SK-N-SH (cell line): ENCODE data around the gene NCKAP5. TPM values are rescaled to one million over a fixed set of nuclear protein-coding genes. Genes with fewer than 3 reads are reported as not detected.

Experiments
- CTCF ChIA-PET: fragments of 300-600, 350-600 bp; formaldehyde crosslinking; extraction: SDS; loops from one replicate; lab custom pipeline; 2021; lab: Yijun Ruan, JAX
- POLR2A ChIA-PET: fragments of 350-600 bp; sonication (Branson Sonifier 250); formaldehyde crosslinking; extraction: SDS; loops from one replicate; lab custom pipeline; 2020; ENCODE audit warnings: antibody characterized with exemption, inconsistent platforms; lab: Yijun Ruan, JAX
- DNase-seq: peaks from one replicate; pipeline ENCODE4 v3.0.0; 2012
- H2AFZ ChIP-seq: fragments of 200-600 bp; sonication (generic); 2 replicates; pipeline ENCODE4 v1.8.1; 2016; ENCODE audit warnings: antibody characterized with exemption, mild to moderate bottlenecking, low read depth
- H3F3A ChIP-seq: fragments of 200-600 bp; sonication (generic); replicated peaks from 2 replicates; pipeline ENCODE3; 2016; ENCODE audit warnings: antibody characterized with exemption, mild to moderate bottlenecking; ENCODE audit not compliant: insufficient read depth
- H3K27ac ChIP-seq, 2 experiments: fragments of 200-500 bp in 1 of 2; fragments of 200-600 bp in 1 of 2; sonication (Bioruptor generic) in 1 of 2; sonication (generic), shearing (Covaris generic) in 1 of 2; 2 replicates each; pipeline versions ENCODE4 v1.5.1 to v1.6.1; 2014 to 2016; ENCODE audit warnings: low read depth in 2 of 2, inconsistent platforms in 1 of 2, low read length in 1 of 2, mild to moderate bottlenecking in 1 of 2, mixed read lengths in 1 of 2
- H3K27me3 ChIP-seq: fragments of 200-600 bp; sonication (generic), shearing (Covaris generic); 2 replicates; pipeline ENCODE4 v1.6.1; 2016; ENCODE audit warnings: mixed run types; ENCODE audit not compliant: insufficient read depth
- H3K36me3 ChIP-seq, 2 experiments: fragments of 200-500 bp in 1 of 2; fragments of 200-600 bp in 1 of 2; sonication (Bioruptor generic) in 1 of 2; sonication (generic) in 1 of 2; replicated peaks in 1 of 2; 2 replicates each; pipeline versions ENCODE3 to v1.5.1; 2014 to 2016; ENCODE audit warnings: low read length in 1 of 2, mild to moderate bottlenecking in 1 of 2; ENCODE audit not compliant: insufficient read depth in 2 of 2, control insufficient read depth in 1 of 2
- H3K4me1 ChIP-seq, 2 experiments: fragments of 200-500 bp in 1 of 2; fragments of 200-600 bp in 1 of 2; sonication (Bioruptor generic) in 1 of 2; sonication (generic), shearing (Covaris generic) in 1 of 2; 2 replicates each; pipeline versions ENCODE4 v1.5.1 to v1.6.1; 2014 to 2016; ENCODE audit warnings: low read depth in 1 of 2, low read length in 1 of 2, mixed run types in 1 of 2; ENCODE audit not compliant: insufficient read depth in 2 of 2, control insufficient read depth in 1 of 2
- H3K4me2 ChIP-seq: fragments of 200-600 bp; sonication (generic), shearing (Covaris generic); 2 replicates; pipeline ENCODE4 v1.6.1; 2017; ENCODE audit warnings: mixed run types
- H3K4me3 ChIP-seq, 2 experiments: fragments of 200-500 bp in 1 of 2; fragments of 200-600 bp in 1 of 2; sonication (Bioruptor generic) in 1 of 2; sonication (generic), shearing (Covaris generic) in 1 of 2; 2 replicates each; pipeline versions ENCODE4 v1.5.1 to v1.8.1; 2014 to 2016; ENCODE audit warnings: low read depth in 2 of 2, inconsistent platforms in 1 of 2, low read length in 1 of 2, mild to moderate bottlenecking in 1 of 2, mixed read lengths in 1 of 2, moderate library complexity in 1 of 2
- H3K79me2 ChIP-seq: fragments of 200-600 bp; sonication (generic); 2 replicates; pipeline ENCODE4 v1.8.1; 2017; ENCODE audit warnings: mild to moderate bottlenecking; ENCODE audit not compliant: insufficient read depth
- H3K9ac ChIP-seq: fragments of 200-600 bp; sonication (generic); 2 replicates; pipeline ENCODE4 v1.6.1; 2017; ENCODE audit warnings: mixed run types
- H3K9me2 ChIP-seq: fragments of 200-600 bp; sonication (generic); 2 replicates; pipeline ENCODE4 v1.6.1; 2017; ENCODE audit warnings: mixed run types
- H3K9me3 ChIP-seq: fragments of 200-600 bp; sonication (generic); 2 replicates; pipeline ENCODE4 v1.6.1; 2017; ENCODE audit warnings: mixed run types, mild to moderate bottlenecking, moderate library complexity
- H4K20me1 ChIP-seq: fragments of 200-600 bp; sonication (generic); 2 replicates; pipeline ENCODE4 v1.6.1; 2017; ENCODE audit warnings: mild to moderate bottlenecking, mixed run types; ENCODE audit not compliant: insufficient read depth
- ELF1 ChIP-seq: IDR thresholded peaks from 2 replicates; pipeline ENCODE4 v1.4.0; 2012
- EP300 ChIP-seq, 2 experiments: IDR thresholded peaks; 2 replicates each; pipeline versions ENCODE4 v1.4.0 to v1.6.1; 2012; ENCODE audit warnings: borderline replicate concordance in 1 of 2, low read depth in 1 of 2, low read length in 1 of 2
- FOSL2 ChIP-seq: IDR thresholded peaks from 2 replicates; pipeline ENCODE4 v1.4.0; 2012; ENCODE audit warnings: low read depth, mild to moderate bottlenecking, moderate library complexity, borderline replicate concordance
- FOXJ3 ChIP-seq: sonication (generic); formaldehyde crosslinking; IDR thresholded peaks from 2 replicates; pipeline ENCODE4 v1.5.1; 2020; ENCODE audit warnings: mild to moderate bottlenecking, missing genetic modification reagents
- GABPA ChIP-seq: IDR thresholded peaks from 2 replicates; pipeline ENCODE4 v1.4.0; 2012; ENCODE audit warnings: low read depth, mild to moderate bottlenecking
- MXI1 ChIP-seq: IDR thresholded peaks from 2 replicates; pipeline ENCODE4 v1.6.1; 2012; ENCODE audit warnings: mild to moderate bottlenecking, low read depth, low read length, improper control_type of control experiment
- NRF1 ChIP-seq: IDR thresholded peaks from 2 replicates; pipeline ENCODE4 v1.6.1; 2012; ENCODE audit warnings: low read depth, mild to moderate bottlenecking, low read length
- RAD21 ChIP-seq: IDR thresholded peaks from 2 replicates; pipeline ENCODE4 v1.6.1; 2012; ENCODE audit warnings: mild to moderate bottlenecking, low read length
- RFX5 ChIP-seq: IDR thresholded peaks from 2 replicates; pipeline ENCODE4 v1.6.1; 2012; ENCODE audit warnings: mild to moderate bottlenecking, improper control_type of control experiment, low read length
- WGBS: methylation state at CpG from one replicate; pipeline ENCODE4 v1.1.6; 2017; ENCODE audit warnings: low lambda C conversion rate; 5-methylcytosine and 5-hydroxymethylcytosine counted together
- polyA plus RNA-seq, 3 experiments: library from polyadenylated mRNA; depleted of rRNA; stranded (reverse); fragments of >200 nt; gene quantifications; 2 replicates each; pipeline ENCODE4 v1.2.3, GENCODE V29; 2012
- TF ChIP-seq, protein P1 (sequence below): fragments of 200-600 bp; sonication (generic); IDR thresholded peaks from 2 replicates; pipeline ENCODE4 v1.6.1; 2017; ENCODE audit warnings: antibody characterized with exemption, mild to moderate bottlenecking, moderate library complexity
- TF ChIP-seq, protein P2 (sequence below): IDR thresholded peaks from 2 replicates; pipeline ENCODE4 v1.4.0; 2012; ENCODE audit warnings: low read depth

The NCKAP5 gene
- polyA plus RNA-seq, 1 of the 3 experiments (the other 2 are of a cell fraction), result 0.02 TPM

- H3K9ac ChIP-seq, result no peak overlapping the region
- H3K36me3 ChIP-seq, result no peaks in the 10 kb centered on the region
- no peaks in the 10 kb centered on the region for H3K79me2 ChIP-seq
- TF ChIP-seq GABPA (no peak), EP300 (IDR thresholded peaks at IDR 0.05; ENCODE audit: borderline replicate concordance in 1 of 2, low read depth in 1 of 2, low read length in 1 of 2) (no peak), FOSL2 (no peak), RFX5 (no peak), NRF1 (no peak), ELF1 (no peak), MXI1 (no peak), FOXJ3 (CRISPR knock-in tag) (no peak)
- TF ChIP-seq, protein P1, sequence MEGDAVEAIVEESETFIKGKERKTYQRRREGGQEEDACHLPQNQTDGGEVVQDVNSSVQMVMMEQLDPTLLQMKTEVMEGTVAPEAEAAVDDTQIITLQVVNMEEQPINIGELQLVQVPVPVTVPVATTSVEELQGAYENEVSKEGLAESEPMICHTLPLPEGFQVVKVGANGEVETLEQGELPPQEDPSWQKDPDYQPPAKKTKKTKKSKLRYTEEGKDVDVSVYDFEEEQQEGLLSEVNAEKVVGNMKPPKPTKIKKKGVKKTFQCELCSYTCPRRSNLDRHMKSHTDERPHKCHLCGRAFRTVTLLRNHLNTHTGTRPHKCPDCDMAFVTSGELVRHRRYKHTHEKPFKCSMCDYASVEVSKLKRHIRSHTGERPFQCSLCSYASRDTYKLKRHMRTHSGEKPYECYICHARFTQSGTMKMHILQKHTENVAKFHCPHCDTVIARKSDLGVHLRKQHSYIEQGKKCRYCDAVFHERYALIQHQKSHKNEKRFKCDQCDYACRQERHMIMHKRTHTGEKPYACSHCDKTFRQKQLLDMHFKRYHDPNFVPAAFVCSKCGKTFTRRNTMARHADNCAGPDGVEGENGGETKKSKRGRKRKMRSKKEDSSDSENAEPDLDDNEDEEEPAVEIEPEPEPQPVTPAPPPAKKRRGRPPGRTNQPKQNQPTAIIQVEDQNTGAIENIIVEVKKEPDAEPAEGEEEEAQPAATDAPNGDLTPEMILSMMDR, result no peak
- TF ChIP-seq, protein P2, sequence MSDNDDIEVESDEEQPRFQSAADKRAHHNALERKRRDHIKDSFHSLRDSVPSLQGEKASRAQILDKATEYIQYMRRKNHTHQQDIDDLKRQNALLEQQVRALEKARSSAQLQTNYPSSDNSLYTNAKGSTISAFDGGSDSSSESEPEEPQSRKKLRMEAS, result no peak
- H3F3A ChIP-seq, result no peaks in the 10 kb centered on the region
- POLR2A ChIA-PET, result no interaction called here
- CTCF ChIA-PET, result no interaction called here
- no peak overlapping the region for H2AFZ ChIP-seq
- H3K4me2 ChIP-seq, result no peak overlapping the region
- H3K9me2 ChIP-seq, result no peaks in the 10 kb centered on the region
- no peaks in the 10 kb centered on the region for H4K20me1 ChIP-seq
- H3K27ac ChIP-seq, result no peak overlapping the region
- no peaks in the 10 kb centered on the region for H3K27me3 ChIP-seq
- H3K4me1 ChIP-seq, result peaks cover 0 to 3% of the 10 kb centered on the region in 2 experiments; a peak in 1 of 4 replicates
- H3K9me3 ChIP-seq, result no peaks in the 10 kb centered on the region
- no peak overlapping the region for H3K4me3 ChIP-seq
- no peak for DNase-seq
Observed at GRCh38 chr2:132998221-132998620, 570.0 kb downstream of the NCKAP5 start.

DNA sequence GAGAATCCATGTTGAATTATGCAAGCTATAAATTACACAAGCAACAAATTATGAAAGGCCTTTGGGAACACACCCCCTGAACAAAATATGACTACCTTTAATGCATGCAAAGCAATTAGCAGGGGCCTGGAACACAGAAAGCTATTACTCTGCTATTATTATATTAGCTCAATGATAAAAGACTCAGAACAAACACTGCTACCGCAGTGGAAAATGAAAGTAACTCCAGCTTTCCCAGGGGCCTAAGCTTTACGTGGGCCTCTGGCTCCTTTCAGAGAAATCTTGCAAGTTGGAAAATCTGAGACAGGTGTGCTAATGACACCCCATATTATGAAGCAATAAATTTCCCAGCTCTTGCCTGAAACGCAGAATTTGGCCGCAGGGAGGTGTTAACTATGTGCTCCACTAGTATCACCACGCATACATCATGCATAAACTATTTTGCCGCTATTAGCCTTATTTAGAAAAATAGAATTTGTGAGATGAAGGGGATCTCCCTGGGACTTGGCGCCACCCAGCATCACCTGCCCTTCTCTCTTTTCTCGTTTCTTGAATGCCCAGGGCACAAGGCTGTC is 576.7 kb downstream of the NCKAP5 start:
- POLR2A ChIA-PET, result no interaction called here
- 63% methylated on average over 8 of the region's 8 CpGs for WGBS
- TF ChIP-seq RFX5 (no peak), RAD21 (0 out of 2 replicates have a peak, but pooled peaks have one; percentile 4)
- CTCF ChIA-PET, result interaction anchor here (1.0 kb wide), 1 partner anchor 444 kb away, joined by 3 read pairs; no protein-coding TSS in a partner anchor
- Histone ChIP-seq H3K9me2 (no peaks in the 10 kb centered on the region), H3K4me1 (peaks cover 0 to 7% of the 10 kb centered on the region in 2 experiments; a peak in 1 of 4 replicates), H3K4me3 (no peak overlapping the region), H3K27ac (peak overlapping the region in 1 of 2 experiments; percentile 28; a peak in 1 of 4 replicates), H4K20me1 (no peaks in the 10 kb centered on the region), H3K27me3 (no peaks in the 10 kb centered on the region), H3K9ac (no peak overlapping the region), H3K79me2 (no peaks in the 10 kb centered on the region), H2AFZ (no peak overlapping the region), H3K36me3 (no peaks in the 10 kb centered on the region), H3F3A (no peaks in the 10 kb centered on the region), H3K4me2 (no peak overlapping the region), H3K9me3 (no peaks in the 10 kb centered on the region)
- DNase-seq, result peak; percentile 14
